SK-N-SH treated with all-trans-retinoic acid at 6 μM for 48 hours (cell line): Measurements from ENCODE around the gene PHGDH.

Experiments
- ATAC-seq: fragments of 200-7000 bp; cut with Tn5 transposase; 3 replicates; pipeline ENCODE4 v1.9.1; 2020; ENCODE audit warnings: mild to moderate bottlenecking, moderate library complexity
- ARNTL ChIP-seq: fragments of 450-650 bp; formaldehyde crosslinking; IDR thresholded peaks from 2 replicates; pipeline ENCODE4 v1.5.0; 2020; ENCODE audit warnings: low read depth, mild to moderate bottlenecking, moderate library complexity, borderline replicate concordance
- BACH2 ChIP-seq: fragments of 250-450 bp; sonication (Bioruptor Pico); IDR thresholded peaks from 2 replicates; pipeline ENCODE4 v1.9.0; 2021; ENCODE audit warnings: mild to moderate bottlenecking, borderline replicate concordance
- CSDC2 ChIP-seq: fragments of 250-450 bp; sonication (Bioruptor Pico); IDR thresholded peaks from 2 replicates; pipeline ENCODE4 v1.5.0; 2020; ENCODE audit warnings: mild to moderate bottlenecking, moderate library complexity
- ESRRG ChIP-seq: fragments of 250-450 bp; sonication (Bioruptor Pico); IDR thresholded peaks from 2 replicates; pipeline ENCODE4 v1.6.1; 2021; ENCODE audit warnings: mild to moderate bottlenecking
- GLIS3 ChIP-seq: fragments of 250-450 bp; sonication (Bioruptor Pico); IDR thresholded peaks from 2 replicates; pipeline ENCODE4 v1.5.0; 2020; ENCODE audit warnings: mild to moderate bottlenecking, moderate library complexity
- ISL1 ChIP-seq: fragments of 250-450 bp; sonication (Bioruptor Pico); IDR thresholded peaks from 2 replicates; pipeline ENCODE4 v2.1.2; 2022; ENCODE audit warnings: mild to moderate bottlenecking, moderate library complexity
- OSR1 ChIP-seq: fragments of 250-450 bp; sonication (Bioruptor Pico); IDR thresholded peaks from 2 replicates; pipeline ENCODE4 v1.8.0; 2022; ENCODE audit warnings: moderate library complexity, mild to moderate bottlenecking, inconsistent platforms
- PPARA ChIP-seq: fragments of 250-450 bp; sonication (Bioruptor Pico); IDR thresholded peaks from 2 replicates; pipeline ENCODE4 v1.5.0; 2020; ENCODE audit warnings: mild to moderate bottlenecking, borderline replicate concordance
- RARB ChIP-seq: fragments of 250-450 bp; sonication (Bioruptor Pico); IDR thresholded peaks from 2 replicates; pipeline ENCODE4 v1.8.0; 2021; ENCODE audit warnings: mild to moderate bottlenecking, moderate library complexity
- SNAI2 ChIP-seq: fragments of 250-450 bp; sonication (Bioruptor Pico); IDR thresholded peaks from 2 replicates; pipeline ENCODE4 v1.5.0; 2020; ENCODE audit warnings: mild to moderate bottlenecking, moderate library complexity
- ZC3H10 ChIP-seq: fragments of 250-450 bp; sonication (Bioruptor Pico); IDR thresholded peaks from 2 replicates; pipeline ENCODE4 v1.5.1; 2021; ENCODE audit warnings: mild to moderate bottlenecking, moderate library complexity
- ZFP3 ChIP-seq: fragments of 250-450 bp; sonication (Bioruptor Pico); IDR thresholded peaks from 2 replicates; pipeline ENCODE4 v1.5.0; 2020; ENCODE audit warnings: mild to moderate bottlenecking, moderate library complexity
- ZFP30 ChIP-seq: fragments of 450-650 bp; formaldehyde crosslinking; IDR thresholded peaks from 2 replicates; pipeline ENCODE4 v1.5.0; 2022; ENCODE audit warnings: mild to moderate bottlenecking, moderate library complexity
- ZNF565 ChIP-seq: fragments of 450-650 bp; formaldehyde crosslinking; conservative IDR thresholded peaks from 2 replicates; pipeline ENCODE4 v1.5.0; 2020; ENCODE audit warnings: low read depth, mild to moderate bottlenecking, moderate library complexity
- ZNF8 ChIP-seq: fragments of 450-650 bp; formaldehyde crosslinking; IDR thresholded peaks from 2 replicates; pipeline ENCODE4 v1.5.0; 2020; ENCODE audit warnings: mild to moderate bottlenecking, moderate library complexity
- TF ChIP-seq, protein P1 (sequence below): fragments of 250-450 bp; sonication (Bioruptor Pico); IDR thresholded peaks from 2 replicates; pipeline ENCODE4 v1.5.1; 2020; ENCODE audit warnings: low read depth, mild to moderate bottlenecking, moderate library complexity
- TF ChIP-seq, protein P2 (sequence below): fragments of 250-450 bp; sonication (Bioruptor Pico); IDR thresholded peaks from 2 replicates; pipeline ENCODE4 v1.8.0; 2020; ENCODE audit warnings: mild to moderate bottlenecking, moderate library complexity, borderline replicate concordance
- TF ChIP-seq, protein P3 (sequence below): fragments of 250-450 bp; sonication (Bioruptor Pico); IDR thresholded peaks from 2 replicates; pipeline ENCODE4 v1.5.0; 2020; ENCODE audit warnings: mild to moderate bottlenecking, moderate library complexity
- TF ChIP-seq, protein P4 (sequence below): fragments of 250-450 bp; sonication (Bioruptor Pico); IDR thresholded peaks from 2 replicates; pipeline ENCODE4 v1.8.0; 2021; ENCODE audit warnings: low read depth, mild to moderate bottlenecking, moderate library complexity, borderline replicate concordance
- TF ChIP-seq, protein P5 (sequence below): fragments of 250-450 bp; sonication (Bioruptor Pico); IDR thresholded peaks from 2 replicates; pipeline ENCODE4 v1.5.1; 2021; ENCODE audit warnings: mild to moderate bottlenecking, moderate library complexity

The PHGDH gene

DNA sequence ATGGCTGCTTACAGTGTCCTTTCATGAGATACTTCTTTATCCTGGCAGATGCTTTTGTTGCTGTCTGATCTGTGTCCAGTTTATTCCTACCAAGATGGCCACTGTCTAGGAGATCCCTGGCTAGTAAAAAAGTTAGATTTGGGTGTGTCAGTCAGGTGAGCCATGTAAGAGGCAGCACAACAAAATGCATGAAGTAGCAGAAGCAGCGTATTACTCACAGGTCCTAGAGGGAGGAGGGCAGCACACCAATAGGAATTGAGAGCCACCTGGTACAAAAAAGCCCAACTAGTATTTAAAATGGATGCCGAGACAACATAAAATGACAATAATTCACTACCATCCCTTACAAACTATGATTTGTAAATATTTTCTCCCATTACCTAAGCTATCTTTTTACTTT, 40.8 kb upstream of the PHGDH start:
- no peak for ATAC-seq
- TF ChIP-seq, protein P1, sequence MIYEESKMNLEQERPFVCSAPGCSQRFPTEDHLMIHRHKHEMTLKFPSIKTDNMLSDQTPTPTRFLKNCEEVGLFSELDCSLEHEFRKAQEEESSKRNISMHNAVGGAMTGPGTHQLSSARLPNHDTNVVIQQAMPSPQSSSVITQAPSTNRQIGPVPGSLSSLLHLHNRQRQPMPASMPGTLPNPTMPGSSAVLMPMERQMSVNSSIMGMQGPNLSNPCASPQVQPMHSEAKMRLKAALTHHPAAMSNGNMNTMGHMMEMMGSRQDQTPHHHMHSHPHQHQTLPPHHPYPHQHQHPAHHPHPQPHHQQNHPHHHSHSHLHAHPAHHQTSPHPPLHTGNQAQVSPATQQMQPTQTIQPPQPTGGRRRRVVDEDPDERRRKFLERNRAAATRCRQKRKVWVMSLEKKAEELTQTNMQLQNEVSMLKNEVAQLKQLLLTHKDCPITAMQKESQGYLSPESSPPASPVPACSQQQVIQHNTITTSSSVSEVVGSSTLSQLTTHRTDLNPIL = no peak
- TF ChIP-seq OSR1 (no peak), PPARA (CRISPR knock-in tag) (no peak), GLIS3 (CRISPR knock-in tag) (no peak), SNAI2 (CRISPR knock-in tag) (no peak), ZFP3 (CRISPR knock-in tag) (no peak), ZC3H10 (no peak), ZNF8 (CRISPR knock-in tag) (no peak), ISL1 (CRISPR knock-in tag) (no peak), RARB (CRISPR knock-in tag) (no peak)
- TF ChIP-seq, protein P2, sequence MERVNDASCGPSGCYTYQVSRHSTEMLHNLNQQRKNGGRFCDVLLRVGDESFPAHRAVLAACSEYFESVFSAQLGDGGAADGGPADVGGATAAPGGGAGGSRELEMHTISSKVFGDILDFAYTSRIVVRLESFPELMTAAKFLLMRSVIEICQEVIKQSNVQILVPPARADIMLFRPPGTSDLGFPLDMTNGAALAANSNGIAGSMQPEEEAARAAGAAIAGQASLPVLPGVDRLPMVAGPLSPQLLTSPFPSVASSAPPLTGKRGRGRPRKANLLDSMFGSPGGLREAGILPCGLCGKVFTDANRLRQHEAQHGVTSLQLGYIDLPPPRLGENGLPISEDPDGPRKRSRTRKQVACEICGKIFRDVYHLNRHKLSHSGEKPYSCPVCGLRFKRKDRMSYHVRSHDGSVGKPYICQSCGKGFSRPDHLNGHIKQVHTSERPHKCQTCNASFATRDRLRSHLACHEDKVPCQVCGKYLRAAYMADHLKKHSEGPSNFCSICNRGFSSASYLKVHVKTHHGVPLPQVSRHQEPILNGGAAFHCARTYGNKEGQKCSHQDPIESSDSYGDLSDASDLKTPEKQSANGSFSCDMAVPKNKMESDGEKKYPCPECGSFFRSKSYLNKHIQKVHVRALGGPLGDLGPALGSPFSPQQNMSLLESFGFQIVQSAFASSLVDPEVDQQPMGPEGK (CRISPR knock-in tag) = no peak
- TF ChIP-seq, protein P3, sequence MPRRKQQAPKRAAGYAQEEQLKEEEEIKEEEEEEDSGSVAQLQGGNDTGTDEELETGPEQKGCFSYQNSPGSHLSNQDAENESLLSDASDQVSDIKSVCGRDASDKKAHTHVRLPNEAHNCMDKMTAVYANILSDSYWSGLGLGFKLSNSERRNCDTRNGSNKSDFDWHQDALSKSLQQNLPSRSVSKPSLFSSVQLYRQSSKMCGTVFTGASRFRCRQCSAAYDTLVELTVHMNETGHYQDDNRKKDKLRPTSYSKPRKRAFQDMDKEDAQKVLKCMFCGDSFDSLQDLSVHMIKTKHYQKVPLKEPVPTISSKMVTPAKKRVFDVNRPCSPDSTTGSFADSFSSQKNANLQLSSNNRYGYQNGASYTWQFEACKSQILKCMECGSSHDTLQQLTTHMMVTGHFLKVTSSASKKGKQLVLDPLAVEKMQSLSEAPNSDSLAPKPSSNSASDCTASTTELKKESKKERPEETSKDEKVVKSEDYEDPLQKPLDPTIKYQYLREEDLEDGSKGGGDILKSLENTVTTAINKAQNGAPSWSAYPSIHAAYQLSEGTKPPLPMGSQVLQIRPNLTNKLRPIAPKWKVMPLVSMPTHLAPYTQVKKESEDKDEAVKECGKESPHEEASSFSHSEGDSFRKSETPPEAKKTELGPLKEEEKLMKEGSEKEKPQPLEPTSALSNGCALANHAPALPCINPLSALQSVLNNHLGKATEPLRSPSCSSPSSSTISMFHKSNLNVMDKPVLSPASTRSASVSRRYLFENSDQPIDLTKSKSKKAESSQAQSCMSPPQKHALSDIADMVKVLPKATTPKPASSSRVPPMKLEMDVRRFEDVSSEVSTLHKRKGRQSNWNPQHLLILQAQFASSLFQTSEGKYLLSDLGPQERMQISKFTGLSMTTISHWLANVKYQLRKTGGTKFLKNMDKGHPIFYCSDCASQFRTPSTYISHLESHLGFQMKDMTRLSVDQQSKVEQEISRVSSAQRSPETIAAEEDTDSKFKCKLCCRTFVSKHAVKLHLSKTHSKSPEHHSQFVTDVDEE = no peak
- TF ChIP-seq, protein P4, sequence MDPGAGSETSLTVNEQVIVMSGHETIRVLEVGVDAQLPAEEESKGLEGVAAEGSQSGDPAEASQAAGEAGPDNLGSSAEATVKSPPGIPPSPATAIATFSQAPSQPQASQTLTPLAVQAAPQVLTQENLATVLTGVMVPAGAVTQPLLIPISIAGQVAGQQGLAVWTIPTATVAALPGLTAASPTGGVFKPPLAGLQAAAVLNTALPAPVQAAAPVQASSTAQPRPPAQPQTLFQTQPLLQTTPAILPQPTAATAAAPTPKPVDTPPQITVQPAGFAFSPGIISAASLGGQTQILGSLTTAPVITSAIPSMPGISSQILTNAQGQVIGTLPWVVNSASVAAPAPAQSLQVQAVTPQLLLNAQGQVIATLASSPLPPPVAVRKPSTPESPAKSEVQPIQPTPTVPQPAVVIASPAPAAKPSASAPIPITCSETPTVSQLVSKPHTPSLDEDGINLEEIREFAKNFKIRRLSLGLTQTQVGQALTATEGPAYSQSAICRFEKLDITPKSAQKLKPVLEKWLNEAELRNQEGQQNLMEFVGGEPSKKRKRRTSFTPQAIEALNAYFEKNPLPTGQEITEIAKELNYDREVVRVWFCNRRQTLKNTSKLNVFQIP (CRISPR knock-in tag) = no peak

DNA sequence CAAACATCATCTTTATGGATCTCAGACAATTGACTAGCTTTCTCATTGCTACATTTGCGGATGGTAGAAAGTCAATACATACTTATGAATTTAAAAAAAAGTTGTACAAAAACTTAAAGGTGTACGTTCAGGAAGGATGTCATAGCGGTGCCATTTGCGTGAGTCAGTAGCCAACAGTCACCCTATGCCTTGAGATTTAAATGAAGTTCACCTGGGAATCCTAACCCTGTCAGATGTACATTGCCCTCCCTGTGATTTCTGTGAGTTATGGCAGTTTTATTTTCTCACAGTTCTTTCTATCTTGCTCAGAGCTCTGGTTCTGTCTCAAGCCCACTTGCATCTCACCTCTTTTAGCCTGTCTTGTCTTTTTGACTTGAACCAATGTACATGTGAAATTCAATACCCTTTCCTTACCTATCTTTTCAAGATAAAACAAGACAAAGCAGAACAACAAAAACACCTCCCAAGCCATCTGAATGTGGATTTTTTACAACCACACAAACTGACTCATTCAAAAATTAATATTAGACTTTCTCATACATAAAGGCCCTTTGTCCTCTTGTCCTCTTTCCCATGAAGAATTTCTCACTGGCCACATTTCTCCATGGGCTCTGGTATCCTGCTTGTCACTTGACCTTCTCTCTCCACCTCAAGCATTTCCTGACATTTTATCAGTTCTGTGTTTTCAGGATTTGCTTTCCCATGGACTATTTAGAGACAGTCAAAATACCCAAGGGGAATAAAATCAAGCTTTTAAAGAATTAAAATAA, 38.4 kb upstream of the PHGDH start:
- no peak; the same call in 1 of the 3 replicates for ATAC-seq
- TF ChIP-seq, protein P4 (CRISPR knock-in tag) = no peak
- TF ChIP-seq ZFP30 (no peak), ZC3H10 (no peak), ESRRG (CRISPR knock-in tag) (no peak), BACH2 (CRISPR knock-in tag) (no peak), ZNF8 (CRISPR knock-in tag) (no peak), SNAI2 (CRISPR knock-in tag) (no peak), ZNF565 (no peak), ZFP3 (CRISPR knock-in tag) (no peak), OSR1 (no peak), CSDC2 (CRISPR knock-in tag) (no peak), ARNTL (CRISPR knock-in tag) (no peak)
- TF ChIP-seq, protein P3 = no peak
- TF ChIP-seq, protein P2 (CRISPR knock-in tag) = no peak
- TF ChIP-seq, protein P5, sequence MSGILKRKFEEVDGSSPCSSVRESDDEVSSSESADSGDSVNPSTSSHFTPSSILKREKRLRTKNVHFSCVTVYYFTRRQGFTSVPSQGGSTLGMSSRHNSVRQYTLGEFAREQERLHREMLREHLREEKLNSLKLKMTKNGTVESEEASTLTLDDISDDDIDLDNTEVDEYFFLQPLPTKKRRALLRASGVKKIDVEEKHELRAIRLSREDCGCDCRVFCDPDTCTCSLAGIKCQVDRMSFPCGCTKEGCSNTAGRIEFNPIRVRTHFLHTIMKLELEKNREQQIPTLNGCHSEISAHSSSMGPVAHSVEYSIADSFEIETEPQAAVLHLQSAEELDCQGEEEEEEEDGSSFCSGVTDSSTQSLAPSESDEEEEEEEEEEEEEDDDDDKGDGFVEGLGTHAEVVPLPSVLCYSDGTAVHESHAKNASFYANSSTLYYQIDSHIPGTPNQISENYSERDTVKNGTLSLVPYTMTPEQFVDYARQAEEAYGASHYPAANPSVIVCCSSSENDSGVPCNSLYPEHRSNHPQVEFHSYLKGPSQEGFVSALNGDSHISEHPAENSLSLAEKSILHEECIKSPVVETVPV (CRISPR knock-in tag) = no peak
- TF ChIP-seq, all 23 proteins: peak for 0
